Right lobe of liver (tissue), 4 donors: ENCODE data around the gene MYCBP2.

Experiments
- POLR2A ChIP-seq: fragments of 450-650 bp; IDR thresholded peaks from one replicate; pipeline ENCODE4 v1.6.1; 2017; ENCODE audit warnings: antibody characterized with exemption, mild to moderate bottlenecking
- TF ChIP-seq, protein P1 (sequence below), 4 donors: fragments of 200-600 bp in 3 of 4; fragments of 450-650 bp in 1 of 4; IDR thresholded peaks; one replicate each; pipeline versions ENCODE4 v1.5.1 to v1.8.0; 2016 to 2022; ENCODE audit warnings: antibody characterized with exemption in 4 of 4, mild to moderate bottlenecking in 2 of 4
- donor health status: DM: no; HTN: no; CAD: no.
- donor health status: DM: no; HTN: no; CAD: no.
- donor health status: DM: no; HTN: yes; CAD: no.

DNA sequence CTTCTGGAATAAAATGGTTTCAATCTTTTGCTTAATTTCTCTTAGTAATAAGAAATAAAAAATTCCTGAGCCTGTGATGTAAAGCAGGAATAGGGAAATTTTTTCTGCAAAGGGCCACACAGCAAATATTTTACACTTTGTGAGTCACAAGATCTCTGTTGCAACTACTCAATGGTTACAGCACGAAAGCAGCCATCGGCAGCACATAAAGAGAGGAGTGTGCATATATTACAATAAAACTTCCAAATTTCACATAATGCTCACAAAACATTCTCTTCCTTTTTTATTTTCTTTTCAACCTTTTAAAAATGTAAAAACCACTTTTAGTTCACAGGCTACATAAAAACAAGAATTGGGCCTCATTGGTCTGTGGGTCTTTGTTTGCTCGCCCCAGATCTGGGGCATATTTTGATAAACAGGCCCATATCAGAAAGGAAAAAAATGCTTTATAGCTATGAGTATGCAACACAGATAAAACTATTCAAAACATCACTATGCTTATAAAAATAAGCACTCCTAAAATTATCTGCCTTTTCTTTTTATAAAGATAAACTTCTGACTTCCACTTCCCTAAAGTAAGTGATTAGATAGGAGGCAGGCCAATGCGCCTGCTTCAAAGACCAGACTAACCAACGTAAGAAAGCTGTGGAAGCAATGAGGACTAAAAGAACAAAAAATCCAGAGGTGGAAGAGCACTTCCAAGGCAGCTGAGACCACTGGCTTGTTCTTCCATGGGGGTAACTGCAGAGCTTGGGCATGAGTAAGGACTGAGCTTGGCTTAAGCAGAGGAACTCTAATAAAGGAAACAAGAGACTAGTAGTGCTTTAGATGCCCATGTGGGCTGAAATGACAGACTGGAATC lies 26.5 kb downstream of the MYCBP2 start:
- TF ChIP-seq, protein P1, sequence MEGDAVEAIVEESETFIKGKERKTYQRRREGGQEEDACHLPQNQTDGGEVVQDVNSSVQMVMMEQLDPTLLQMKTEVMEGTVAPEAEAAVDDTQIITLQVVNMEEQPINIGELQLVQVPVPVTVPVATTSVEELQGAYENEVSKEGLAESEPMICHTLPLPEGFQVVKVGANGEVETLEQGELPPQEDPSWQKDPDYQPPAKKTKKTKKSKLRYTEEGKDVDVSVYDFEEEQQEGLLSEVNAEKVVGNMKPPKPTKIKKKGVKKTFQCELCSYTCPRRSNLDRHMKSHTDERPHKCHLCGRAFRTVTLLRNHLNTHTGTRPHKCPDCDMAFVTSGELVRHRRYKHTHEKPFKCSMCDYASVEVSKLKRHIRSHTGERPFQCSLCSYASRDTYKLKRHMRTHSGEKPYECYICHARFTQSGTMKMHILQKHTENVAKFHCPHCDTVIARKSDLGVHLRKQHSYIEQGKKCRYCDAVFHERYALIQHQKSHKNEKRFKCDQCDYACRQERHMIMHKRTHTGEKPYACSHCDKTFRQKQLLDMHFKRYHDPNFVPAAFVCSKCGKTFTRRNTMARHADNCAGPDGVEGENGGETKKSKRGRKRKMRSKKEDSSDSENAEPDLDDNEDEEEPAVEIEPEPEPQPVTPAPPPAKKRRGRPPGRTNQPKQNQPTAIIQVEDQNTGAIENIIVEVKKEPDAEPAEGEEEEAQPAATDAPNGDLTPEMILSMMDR (IDR thresholded peaks at IDR 0.05), result no peak
- no peak for TF ChIP-seq POLR2A
